CD14-positive monocyte (primary cell): ENCODE measurements around the gene SRC. TPM values are rescaled to one million over a fixed set of nuclear protein-coding genes. Genes with fewer than 3 reads are reported as not detected.

Experiments
- DNase-seq, 3 donors: peaks; one replicate each; pipeline ENCODE4 v3.0.0-alpha.2; 2011 to 2022
- H2AFZ ChIP-seq: 2 replicates; pipeline ENCODE4 v1.6.0; 2012; ENCODE audit warnings: mild to moderate bottlenecking, low read depth, low read length, inconsistent platforms; ENCODE audit not compliant: insufficient read depth, poor library complexity, severe bottlenecking
- H3K27ac ChIP-seq, 2 donors: 1 replicate in 1 of 2; 2 replicates in 1 of 2; pipeline ENCODE4 v1.5.1; 2012 to 2013; ENCODE audit warnings: low read length in 2 of 2, control low read depth in 1 of 2, inconsistent platforms in 1 of 2, low read depth in 1 of 2, mild to moderate bottlenecking in 1 of 2
- H3K27me3 ChIP-seq, 2 donors: one replicate each; pipeline versions ENCODE4 v1.6.0 to v1.6.1; 2011 to 2013; ENCODE audit warnings: low read length in 2 of 2; ENCODE audit not compliant: control insufficient read depth in 2 of 2, insufficient read depth in 2 of 2
- H3K36me3 ChIP-seq, 2 donors: replicated peaks in 1 of 2; 1 replicate in 1 of 2; 2 replicates in 1 of 2; pipeline versions ENCODE4 v1.5.1 to v1.6.1; 2012 to 2013; ENCODE audit warnings: low read length in 2 of 2, control low read depth in 1 of 2, inconsistent platforms in 1 of 2, mild to moderate bottlenecking in 1 of 2; ENCODE audit not compliant: insufficient read depth in 2 of 2, control insufficient read depth in 1 of 2
- H3K4me1 ChIP-seq, 2 donors: 1 replicate in 1 of 2; 2 replicates in 1 of 2; pipeline versions ENCODE4 v1.5.1 to v1.6.1; 2012 to 2013; ENCODE audit warnings: low read length in 2 of 2, control low read depth in 1 of 2, inconsistent platforms in 1 of 2, mild to moderate bottlenecking in 1 of 2, moderate library complexity in 1 of 2; ENCODE audit not compliant: insufficient read depth in 2 of 2, control insufficient read depth in 1 of 2
- H3K4me2 ChIP-seq: replicated peaks from 2 replicates; pipeline ENCODE3; 2012; ENCODE audit warnings: low read length, moderate library complexity, mild to moderate bottlenecking; ENCODE audit not compliant: poor library complexity, severe bottlenecking; ENCODE audit errors: extremely low read depth
- H3K4me3 ChIP-seq, 3 experiments: fragments of 200-600 bp in 1 of 3; sonication (generic) in 1 of 3; replicated peaks in 1 of 3; 1 replicate in 2 of 3; 2 replicates in 1 of 3; pipeline ENCODE4 v1.5.1; 2011 to 2013; ENCODE audit warnings: low read length in 3 of 3, mild to moderate bottlenecking in 3 of 3, control low read depth in 2 of 3, low read depth in 2 of 3, inconsistent platforms in 1 of 3, moderate library complexity in 1 of 3
- H3K79me2 ChIP-seq: 2 replicates; pipeline ENCODE4 v1.6.0; 2012; ENCODE audit warnings: mild to moderate bottlenecking, control low read depth, inconsistent platforms, low read length, moderate library complexity; ENCODE audit not compliant: insufficient read depth
- H3K9ac ChIP-seq: 2 replicates; pipeline ENCODE4 v1.6.0; 2017; ENCODE audit warnings: low read length, mild to moderate bottlenecking; ENCODE audit not compliant: insufficient read depth, poor library complexity, severe bottlenecking
- H3K9me3 ChIP-seq, 2 donors: replicated peaks in 1 of 2; 1 replicate in 1 of 2; 2 replicates in 1 of 2; pipeline versions ENCODE4 v1.5.1 to v1.6.1; 2012 to 2013; ENCODE audit warnings: low read length in 2 of 2, control low read depth in 1 of 2; ENCODE audit not compliant: control insufficient read depth in 1 of 2, insufficient read depth in 1 of 2
- H4K20me1 ChIP-seq: 2 replicates; pipeline ENCODE4 v1.6.0; 2012; ENCODE audit warnings: mild to moderate bottlenecking, low read length, control low read depth, moderate library complexity; ENCODE audit not compliant: insufficient read depth
- H3K27ac Mint-ChIP-seq, 7 donors: one replicate each; pipeline ENCODE4 v1.8.0; 2020; ENCODE audit warnings: mild to moderate bottlenecking in 7 of 7, mixed read lengths in 7 of 7, moderate library complexity in 6 of 7, inconsistent platforms in 2 of 7
- H3K27me3 Mint-ChIP-seq, 3 donors: one replicate each; pipeline ENCODE4 v1.8.0; 2021 to 2022; ENCODE audit warnings: low read depth in 3 of 3, mild to moderate bottlenecking in 3 of 3, mixed read lengths in 3 of 3, moderate library complexity in 3 of 3, inconsistent platforms in 1 of 3
- H3K36me3 Mint-ChIP-seq, 2 donors: one replicate each; pipeline ENCODE4 v1.8.0; 2020; ENCODE audit warnings: mixed read lengths in 2 of 2, inconsistent platforms in 1 of 2, mild to moderate bottlenecking in 1 of 2
- H3K4me1 Mint-ChIP-seq: one replicate; pipeline ENCODE4 v1.8.0; 2020; ENCODE audit warnings: mild to moderate bottlenecking, mixed read lengths
- H3K4me3 Mint-ChIP-seq, 2 donors: one replicate each; pipeline ENCODE4 v1.8.0; 2020; ENCODE audit warnings: mild to moderate bottlenecking in 2 of 2, mixed read lengths in 2 of 2, moderate library complexity in 1 of 2
- H3K9me3 Mint-ChIP-seq, 7 donors: one replicate each; pipeline ENCODE4 v1.8.0; 2020 to 2022; ENCODE audit warnings: mixed read lengths in 7 of 7, mild to moderate bottlenecking in 6 of 7, moderate library complexity in 6 of 7, inconsistent platforms in 2 of 7
- CTCF ChIP-seq: fragments of 200-600 bp; IDR thresholded peaks from one replicate; pipeline ENCODE4 v1.8.0; 2022; ENCODE audit warnings: antibody characterized with exemption, mild to moderate bottlenecking
- WGBS: methylation state at CpG from one replicate; pipeline ENCODE4 v1.1.5; 2013; ENCODE audit warnings: missing lambda C conversion rate; ENCODE audit not compliant: insufficient coverage; 5-methylcytosine and 5-hydroxymethylcytosine counted together
- intact Hi-C, 2 donors: fragments of 100-400 bp; cut with micrococcal nuclease; formaldehyde crosslinking; loops; one replicate each; pipeline versions ENCODE4 v1.15.0 to v1.15.1; 2023
- polyA plus RNA-seq, 3 donors: library from polyadenylated mRNA; depleted of rRNA in 1 of 3; unstranded in 2 of 3; stranded (reverse) in 1 of 3; fragments of 300-500 nt in 2 of 3; fragments of >200 nt in 1 of 3; fragmentation: Illumina TruSeq in 2 of 3; gene quantifications; 1 replicate in 2 of 3; 2 replicates in 1 of 3; pipeline ENCODE4 v1.2.3, GENCODE V29; 2012 to 2021

The SRC gene
- polyA plus RNA-seq, 3 donors = 4.9 to 55.1 (median 6.8) TPM

GRCh38 chr20:37329481-37330165 lies 16.3 kb upstream of the SRC start:
- no peak for DNase-seq
- H3K36me3 Mint-ChIP-seq = no peaks in the 10 kb centered on the region
- H2AFZ ChIP-seq = no peak overlapping the region
- peaks cover 2 to 10% (median 5%) of the 10 kb centered on the region in 3 donors for H3K27me3 Mint-ChIP-seq
- intact Hi-C loops = loop anchor here in 1 of 2 donors (5.0 kb wide), 1 partner anchor 38 kb away; no protein-coding TSS in a partner anchor
- H3K4me3 Mint-ChIP-seq = peak overlapping the region in 1 of 2 donors; percentile 11
- H3K4me3 ChIP-seq = no peak overlapping the region
- 96% methylated on average over 4 of the region's 6 CpGs for WGBS
- no peaks in the 10 kb centered on the region for H3K79me2 ChIP-seq
- no peaks in the 10 kb centered on the region for H3K9me3 Mint-ChIP-seq
- no peak overlapping the region for H3K4me2 ChIP-seq
- no peak overlapping the region for H3K27ac ChIP-seq
- H3K4me1 ChIP-seq = peaks cover 21 to 22% of the 10 kb centered on the region in 2 donors
- no peak for TF ChIP-seq CTCF
- H3K4me1 Mint-ChIP-seq = peaks cover 26% of the 10 kb centered on the region
- H3K9me3 ChIP-seq = no peaks in the 10 kb centered on the region
- H3K27me3 ChIP-seq = no peaks in the 10 kb centered on the region
- H4K20me1 ChIP-seq = no peaks in the 10 kb centered on the region
- H3K27ac Mint-ChIP-seq = peak overlapping the region in 2 of 7 donors; percentile 3 to 9
- H3K36me3 ChIP-seq = no peaks in the 10 kb centered on the region
- H3K9ac ChIP-seq = no peak overlapping the region

GRCh38 chr20:37330316-37330715 lies 15.6 kb upstream of the SRC start:
- Mint-ChIP-seq H3K9me3 (no peaks in the 10 kb centered on the region), H3K4me1 (peaks cover 32% of the 10 kb centered on the region), H3K4me3 (no peak overlapping the region), H3K36me3 (no peaks in the 10 kb centered on the region), H3K27me3 (peaks cover 2 to 10% (median 5%) of the 10 kb centered on the region in 3 donors), H3K27ac (peak overlapping the region in 4 of 7 donors; percentile 3 to 22 (median 10))
- WGBS = 96% methylated on average over 6 of the region's 6 CpGs
- no peak overlapping the region for H3K4me2 ChIP-seq
- no peaks in the 10 kb centered on the region for H3K79me2 ChIP-seq
- no peaks in the 10 kb centered on the region for H3K36me3 ChIP-seq
- no peak for TF ChIP-seq CTCF
- H2AFZ ChIP-seq = no peak overlapping the region
- intact Hi-C loops = loop anchor here in 1 of 2 donors (5.0 kb wide), 1 partner anchor 37 kb away; no protein-coding TSS in a partner anchor
- no peak overlapping the region for H3K4me3 ChIP-seq
- DNase-seq = no peak
- H3K27me3 ChIP-seq = no peaks in the 10 kb centered on the region
- no peak overlapping the region for H3K27ac ChIP-seq
- no peak overlapping the region for H3K9ac ChIP-seq
- no peaks in the 10 kb centered on the region for H4K20me1 ChIP-seq
- peaks cover 25 to 29% of the 10 kb centered on the region in 2 donors for H3K4me1 ChIP-seq
- H3K9me3 ChIP-seq = no peaks in the 10 kb centered on the region
